HG02840 (cell line): Measurements from ENCODE around the gene CRIP1.

Experiments
- ATAC-seq: cut with Tn5 transposase; IDR thresholded peaks from one replicate; pipeline ENCODE4 v1.9.1; 2021; ENCODE audit warnings: mild to moderate bottlenecking, moderate library complexity, moderate number of reproducible peaks; ENCODE audit not compliant: unreplicated experiment, low FRiP score

Gene CRIP1

GRCh38 chr14:105469456-105470349, 17.0 kb upstream of the CRIP1 start:
- ATAC-seq, result no peak

- no peak for ATAC-seq
Observed at GRCh38 chr14:105470350-105471296, 16.1 kb upstream of the CRIP1 start.

- ATAC-seq, result no peak
Observed at GRCh38 chr14:105471297-105471821, 15.3 kb upstream of the CRIP1 start.

GRCh38 chr14:105471823-105472485, 14.7 kb upstream of the CRIP1 start:
- ATAC-seq, result no peak

- ATAC-seq, result no peak
Observed at GRCh38 chr14:105472486-105472991, 14.1 kb upstream of the CRIP1 start.

GRCh38 chr14:105473033-105473676, 13.5 kb upstream of the CRIP1 start:
- no peak for ATAC-seq

- no peak for ATAC-seq
Observed at GRCh38 chr14:105473677-105474482, 12.8 kb upstream of the CRIP1 start.

- no peak for ATAC-seq
Observed at GRCh38 chr14:105474483-105475268, 12.0 kb upstream of the CRIP1 start, which contains the start of gene CRIP2. Gene CRIP2, plus strand, starts transcription at chr14:105474821. Its CDS starts 42 bp downstream, at chr14:105474863.

- no peak for ATAC-seq
Observed at GRCh38 chr14:105475269-105476096, 11.2 kb upstream of the CRIP1 start.

- no peak for ATAC-seq
Observed at GRCh38 chr14:105476097-105476830, 10.4 kb upstream of the CRIP1 start.

GRCh38 chr14:105476831-105477659, 9.6 kb upstream of the CRIP1 start:
- ATAC-seq, result no peak

GRCh38 chr14:105477660-105478397, 8.9 kb upstream of the CRIP1 start:
- ATAC-seq, result no peak

- ATAC-seq, result no peak
Observed at GRCh38 chr14:105478398-105479251, 8.1 kb upstream of the CRIP1 start.
